K562 (cell line): ENCODE data around the gene CEMP1. TPM values are rescaled to one million over a fixed set of nuclear protein-coding genes. Genes with fewer than 3 reads are reported as not detected.

Source experiments
- CAMTA2 ChIP-seq: fragments of 250-450 bp; sonication (Bioruptor Pico); conservative IDR thresholded peaks from 2 replicates; pipeline ENCODE4 v1.5.1; 2022
- CEBPB ChIP-seq: fragments of 450-650 bp; IDR thresholded peaks from 2 replicates; pipeline ENCODE4 v1.6.1; 2016; ENCODE audit warnings: missing genetic modification characterization, missing compliant biosample characterization
- ESRRB ChIP-seq: fragments of 250-450 bp; sonication (Bioruptor Pico); IDR thresholded peaks from 2 replicates; pipeline ENCODE4 v1.5.0; 2020; ENCODE audit warnings: mild to moderate bottlenecking, moderate library complexity, borderline replicate concordance
- FOXK2 ChIP-seq, 2 experiments: fragments of 450-650 bp; IDR thresholded peaks in 1 of 2; conservative IDR thresholded peaks in 1 of 2; 2 replicates each; pipeline ENCODE4 v1.6.1; 2016; ENCODE audit warnings: low read depth in 2 of 2, mild to moderate bottlenecking in 1 of 2
- JUND ChIP-seq, 2 experiments: IDR thresholded peaks; 2 replicates in 1 of 2; 3 replicates in 1 of 2; pipeline ENCODE4 v1.6.1; 2011; ENCODE audit warnings: borderline replicate concordance in 2 of 2, low read depth in 2 of 2, low read length in 2 of 2, improper control_type of control experiment in 1 of 2, missing biosample characterization in 1 of 2, missing genetic modification characterization in 1 of 2, missing genetic modification reagents in 1 of 2
- LARP7 ChIP-seq: fragments of 450-650 bp; IDR thresholded peaks from 2 replicates; pipeline ENCODE4 v1.6.1; 2016
- NR1H2 ChIP-seq: sonication (generic); formaldehyde crosslinking; IDR thresholded peaks from 2 replicates; pipeline ENCODE4 v1.4.0; 2020; ENCODE audit warnings: mild to moderate bottlenecking, missing genetic modification reagents
- PBX2 ChIP-seq, 2 experiments: IDR thresholded peaks in 1 of 2; conservative IDR thresholded peaks in 1 of 2; 2 replicates each; pipeline ENCODE4 v1.6.1; 2016; ENCODE audit warnings: low read depth in 2 of 2, mild to moderate bottlenecking in 1 of 2, missing compliant biosample characterization in 1 of 2, missing genetic modification characterization in 1 of 2, moderate library complexity in 1 of 2
- RBM17 ChIP-seq: fragments of 200-400 bp; formaldehyde crosslinking; IDR thresholded peaks from 2 replicates; pipeline ENCODE4 v1.6.1; 2017; ENCODE audit warnings: low read depth, mild to moderate bottlenecking, low read length, borderline replicate concordance
- SIN3B ChIP-seq: fragments of 450-650 bp; IDR thresholded peaks from 2 replicates; pipeline ENCODE4 v1.6.1; 2017; ENCODE audit warnings: low read depth, mild to moderate bottlenecking, moderate library complexity
- SREBF2 ChIP-seq: sonication (generic); formaldehyde crosslinking; IDR thresholded peaks from 2 replicates; pipeline ENCODE4 v1.4.0; 2020; ENCODE audit warnings: mild to moderate bottlenecking, missing genetic modification reagents
- ZBTB11 ChIP-seq, 3 experiments: fragments of 200-800 bp in 1 of 3; fragments of 250-450 bp in 1 of 3; fragments of 450-650 bp in 1 of 3; sonication (Bioruptor Pico) in 1 of 3; sonication (Bioruptor generic) in 1 of 3; formaldehyde crosslinking in 1 of 3; IDR thresholded peaks; 2 replicates each; pipeline versions ENCODE4 v1.6.1 to v1.8.0; 2016 to 2022; ENCODE audit warnings: mild to moderate bottlenecking in 2 of 3, missing genetic modification characterization in 2 of 3, missing compliant biosample characterization in 1 of 3, moderate library complexity in 1 of 3
- ZBTB2 ChIP-seq: fragments of 450-650 bp; IDR thresholded peaks from 2 replicates; pipeline ENCODE4 v1.6.1; 2016; ENCODE audit warnings: antibody characterized with exemption
- ZNF592 ChIP-seq: fragments of 450-650 bp; IDR thresholded peaks from 2 replicates; pipeline ENCODE4 v1.6.1; 2017; ENCODE audit warnings: antibody characterized with exemption, mild to moderate bottlenecking
- polyA plus RNA-seq, 8 experiments: library from polyadenylated mRNA; depleted of rRNA in 4 of 8; stranded (reverse) in 5 of 8; unstranded in 3 of 8; fragments of >200 nt; fragmentation: Nextera tagmentation in 2 of 8; fragmentation: Illumina TruSeq in 1 of 8; extraction: Ambion mirVana in 2 of 8; extraction: Trizol in 1 of 8; gene quantifications; 2 replicates each; pipeline versions ENCODE4 v1.2.1 to v1.2.3, GENCODE V29; 2011 to 2014; ENCODE audit warnings: inconsistent platforms in 1 of 8, missing spikeins in 1 of 8
- total RNA-seq, 7 experiments: library from RNA; depleted of rRNA in 6 of 7; stranded (reverse); fragments of >200 nt in 6 of 7; fragmentation: Illumina TruSeq in 2 of 7; extraction: Trizol in 2 of 7; gene quantifications; 2 replicates each; pipeline versions ENCODE4 v1.2.1 to v1.2.3, GENCODE V29; 2011 to 2021; ENCODE audit warnings: low replicate concordance in 1 of 7

The CEMP1 gene
- total and polyA plus RNA-seq, 9 of the 15 experiments (the other 6 are each of a cell fraction or from before 2014, with no cell fraction given): 0.05 to 0.45 TPM; not detected in 7

DNA sequence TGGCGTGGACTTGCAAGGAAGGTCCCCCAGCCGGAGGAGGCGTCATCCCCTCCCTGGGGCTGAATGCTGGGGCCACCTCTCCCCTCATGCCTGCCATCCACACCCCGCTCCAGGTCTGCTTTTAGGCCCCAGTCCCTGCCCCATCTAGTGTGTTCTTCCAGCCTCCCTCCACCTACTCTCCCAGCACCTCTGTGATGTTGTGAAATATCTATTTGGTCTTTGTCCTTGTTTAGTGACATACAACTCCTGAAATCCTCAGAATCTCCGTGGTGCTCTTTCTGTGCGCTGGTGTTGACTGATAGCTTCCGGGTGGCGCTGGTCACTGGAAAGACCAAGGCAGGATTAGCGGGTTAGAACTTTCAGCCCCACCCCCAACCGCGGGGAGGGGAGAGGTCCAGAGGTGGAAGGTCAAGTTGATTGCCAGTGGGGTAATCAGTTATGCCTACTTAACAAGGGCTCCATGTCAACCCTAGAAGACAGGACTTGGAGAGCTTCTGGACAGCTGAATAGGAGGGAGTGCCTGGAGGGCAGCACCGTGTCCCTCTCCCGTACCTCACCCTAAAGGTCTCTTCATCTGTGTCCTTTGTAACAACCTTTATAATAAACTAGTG is 46.2 kb downstream of the CEMP1 start (continued):
- TF ChIP-seq ZNF592 (peak; percentile 62; the same call in 1 of the 2 replicates), ZBTB2 (peak; percentile 48; the same call in 1 of the 2 replicates), CAMTA2 (CRISPR knock-in tag) (no peak), NR1H2 (CRISPR knock-in tag) (no peak), JUND (IDR thresholded peaks at IDR 0.05; ENCODE audit: borderline replicate concordance, low read depth, low read length) (peak; percentile 26; the same call in 1 of the 2 replicates), JUND (tag; IDR thresholded peaks at IDR 0.05; ENCODE audit: borderline replicate concordance, low read depth, low read length) (no peak), LARP7 (no peak), RBM17 (no peak), ESRRB (CRISPR knock-in tag) (no peak), FOXK2 (conservative IDR thresholded peaks at IDR 0.05 in 1 of 2, IDR thresholded peaks at IDR 0.05 in 1 of 2; ENCODE audit: low read depth in 2 of 2) (peak; percentile 40 to 61; a peak in 1 of 4 replicates), PBX2 (CRISPR knock-in tag; IDR thresholded peaks at IDR 0.05; ENCODE audit: low read depth) (no peak), PBX2 (tag; conservative IDR thresholded peaks at IDR 0.05; ENCODE audit: low read depth) (peak; percentile 66), SREBF2 (CRISPR knock-in tag) (no peak), SIN3B (no peak), ZBTB11 (CRISPR knock-in tag; IDR thresholded peaks at IDR 0.05) (peak in 1 of 3 experiments; percentile 24; a peak in 1 of 6 replicates), CEBPB (tag) (peak; percentile 91)
